IPS DF 19.7 (cell line): Measurements from ENCODE around the gene ARL15.
A peak's percentile ranks its signal among the peaks of the same experiment; 100 is the strongest.
"Not testable (repeated sequence)": the region's sequence is repeated elsewhere in the genome, so short reads cannot be mapped to it uniquely, and the experiment has no call there.

ENCODE experiments used
- DNase-seq: peaks from one replicate; pipeline ENCODE4 v3.0.0-alpha.2; 2013; ENCODE audit warnings: low read depth, low spot score

ARL15 gene

DNA sequence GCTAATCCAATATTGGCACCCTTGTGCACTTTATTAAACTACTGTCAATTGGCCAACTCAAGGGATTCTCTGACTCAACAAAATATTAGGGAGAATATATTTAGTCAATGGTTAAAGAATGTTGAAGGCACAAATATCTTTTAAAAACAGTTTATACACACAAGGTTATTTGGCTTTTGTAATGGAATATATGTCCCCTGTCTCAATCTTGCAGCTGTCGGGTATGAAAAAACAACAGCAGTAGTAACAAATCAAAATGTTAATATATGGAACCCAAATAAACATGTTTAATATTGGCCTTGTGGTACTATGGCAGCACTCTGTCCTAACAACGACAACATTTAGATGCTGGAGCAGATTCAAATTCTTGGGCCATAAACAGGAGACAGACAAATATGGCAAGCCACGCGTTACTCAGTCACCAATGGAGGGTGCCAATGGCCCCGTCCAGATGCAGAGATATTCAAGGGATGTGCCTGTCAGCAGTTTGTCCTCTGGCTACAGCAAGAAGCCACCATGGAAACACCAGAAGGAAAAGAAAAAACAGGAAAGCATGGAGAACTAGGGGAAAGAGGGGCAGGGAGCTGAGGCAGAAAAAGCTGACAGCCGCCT, 408.0 kb downstream of the ARL15 start:
- DNase-seq = no peak

DNA sequence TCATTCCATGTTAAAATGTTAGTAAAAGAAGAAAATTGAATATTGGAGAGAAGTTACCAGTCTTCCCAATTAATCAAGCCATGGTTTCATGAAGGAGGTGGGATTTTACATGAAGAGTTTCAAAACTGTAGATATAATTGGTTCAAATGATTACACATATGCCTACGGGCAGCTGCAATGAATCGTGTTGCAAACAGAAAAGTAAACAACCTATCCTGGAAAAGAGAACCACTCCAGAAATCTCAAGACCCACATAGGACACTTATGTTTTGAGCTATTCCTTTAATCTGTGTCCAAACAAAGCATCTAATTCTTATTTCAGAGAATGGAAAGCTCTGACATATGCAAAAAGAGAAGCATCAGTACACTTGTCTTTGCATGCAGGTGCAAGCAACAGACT, 409.7 kb downstream of the ARL15 start:
- no peak for DNase-seq

DNA sequence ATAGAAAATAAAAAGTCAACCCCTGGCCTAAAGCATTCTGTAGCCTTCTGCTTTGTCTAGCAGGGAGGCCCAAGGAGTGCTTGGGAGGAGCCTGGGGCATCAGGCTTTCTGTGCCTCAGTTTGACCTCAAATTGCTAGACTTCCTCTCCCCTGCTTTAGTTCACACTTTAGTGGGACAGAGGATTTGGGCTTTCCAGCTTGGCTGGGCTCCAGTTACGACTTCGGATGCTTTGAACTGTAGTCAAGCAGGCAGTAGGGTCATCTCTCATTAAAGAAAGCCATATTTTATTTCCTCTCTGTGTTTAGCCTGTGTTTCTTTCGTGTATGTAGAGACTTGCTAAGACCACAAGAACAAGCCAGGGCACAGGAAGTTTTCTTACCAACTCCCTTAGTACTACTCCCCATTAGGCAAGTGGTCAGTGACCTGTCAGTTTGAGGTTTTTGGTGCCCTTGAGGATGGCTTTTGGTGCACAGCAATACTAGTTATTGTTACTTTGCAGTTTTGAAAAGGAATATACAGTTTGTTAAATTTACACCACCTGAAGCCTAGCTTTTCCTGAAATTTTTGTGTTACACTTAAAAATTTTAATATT, 415.2 kb downstream of the ARL15 start:
- DNase-seq = no peak

DNA sequence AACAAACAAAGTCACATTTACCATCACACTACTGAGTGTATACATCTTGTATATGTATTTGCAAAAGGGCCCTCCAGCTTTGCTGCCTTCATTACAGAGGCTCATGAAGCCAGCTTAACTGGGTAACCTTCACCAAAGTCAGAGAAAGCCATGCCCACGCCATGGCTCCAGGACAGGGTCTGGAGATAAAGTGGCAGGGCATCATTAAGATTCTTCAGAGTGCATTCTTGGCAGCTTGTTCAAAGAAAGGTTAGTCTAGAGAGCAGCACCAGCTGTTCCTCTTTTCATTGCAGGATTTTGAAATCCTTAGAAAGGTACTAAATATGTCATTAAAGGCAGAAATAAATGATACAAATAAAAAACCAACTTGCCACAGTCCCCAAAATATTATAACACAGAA, 416.7 kb downstream of the ARL15 start:
- DNase-seq = no peak

DNA sequence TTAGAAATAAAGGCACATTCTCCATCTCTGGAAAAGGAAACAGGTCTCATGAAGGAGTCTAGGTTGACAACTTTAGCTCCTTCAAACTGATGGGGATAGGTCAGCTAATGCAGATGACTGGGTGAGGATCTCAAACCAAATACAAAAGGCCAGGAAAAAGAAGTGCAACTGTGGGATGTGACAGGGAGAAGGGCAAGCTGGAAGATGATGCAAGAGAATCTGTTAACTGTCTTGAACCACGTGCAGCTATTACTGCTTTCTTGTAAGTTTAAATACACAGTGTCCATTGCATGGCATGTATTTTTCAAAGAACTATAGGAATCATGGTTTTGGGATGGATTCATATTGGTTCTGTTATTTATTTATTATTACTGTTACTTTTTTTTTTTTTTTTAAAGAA, 418.1 kb downstream of the ARL15 start:
- DNase-seq = no peak

DNA sequence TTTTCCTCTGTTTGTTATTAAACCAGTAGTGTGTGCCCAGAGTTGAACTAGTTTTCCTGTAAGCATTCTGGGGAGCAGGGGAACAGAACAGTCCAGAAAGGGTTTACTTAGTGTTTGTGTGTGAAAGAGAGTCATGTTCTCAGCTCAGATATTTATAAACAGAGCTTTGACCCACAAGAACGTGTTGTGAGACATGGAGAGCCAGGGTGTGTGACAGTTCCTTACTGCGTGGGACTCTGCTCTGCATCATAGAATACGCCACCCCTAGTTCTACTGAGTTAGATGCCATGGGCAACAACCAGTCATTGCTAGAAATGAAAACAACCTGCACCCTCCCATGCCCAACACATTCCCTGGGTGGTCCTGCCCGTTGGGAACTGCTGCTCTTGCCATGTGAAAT, 419.2 kb downstream of the ARL15 start:
- no peak for DNase-seq

DNA sequence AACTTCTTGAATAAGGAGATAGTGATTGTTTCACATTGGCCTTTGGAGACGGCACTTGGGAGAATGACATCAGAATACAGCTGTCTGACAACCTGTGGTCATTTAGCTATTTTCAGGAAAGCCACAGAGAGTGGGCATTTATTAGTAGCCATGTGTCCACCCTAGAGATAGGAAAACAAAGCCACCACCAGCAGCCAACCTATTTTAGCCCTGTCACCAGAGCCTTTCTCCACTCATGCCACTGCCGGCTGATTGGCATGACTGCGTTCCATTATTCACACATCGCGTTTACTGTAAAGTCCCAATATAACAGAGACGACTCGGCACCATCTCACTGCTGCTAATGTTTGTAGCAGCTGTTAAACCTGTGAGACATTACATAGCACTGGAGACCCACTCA, 419.9 kb downstream of the ARL15 start:
- no peak for DNase-seq

DNA sequence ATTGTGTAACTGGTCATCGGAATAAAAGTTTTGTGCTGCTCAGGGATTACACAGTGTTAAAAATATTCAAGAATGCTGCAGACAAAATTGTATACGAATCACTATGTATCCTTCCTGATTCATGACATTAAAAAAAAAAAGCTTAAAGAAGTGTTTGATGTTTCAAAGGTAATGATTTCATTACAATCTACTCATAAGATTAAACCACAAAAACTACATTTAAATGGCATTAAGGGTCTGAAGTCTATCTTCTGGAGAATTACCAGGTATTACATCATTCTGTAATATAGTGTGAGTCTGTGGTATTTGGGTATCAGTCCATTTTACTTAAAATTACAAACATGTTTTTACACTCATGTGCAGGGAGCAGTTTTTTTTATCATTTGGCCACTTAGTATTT, 425.5 kb downstream of the ARL15 start:
- no peak for DNase-seq

DNA sequence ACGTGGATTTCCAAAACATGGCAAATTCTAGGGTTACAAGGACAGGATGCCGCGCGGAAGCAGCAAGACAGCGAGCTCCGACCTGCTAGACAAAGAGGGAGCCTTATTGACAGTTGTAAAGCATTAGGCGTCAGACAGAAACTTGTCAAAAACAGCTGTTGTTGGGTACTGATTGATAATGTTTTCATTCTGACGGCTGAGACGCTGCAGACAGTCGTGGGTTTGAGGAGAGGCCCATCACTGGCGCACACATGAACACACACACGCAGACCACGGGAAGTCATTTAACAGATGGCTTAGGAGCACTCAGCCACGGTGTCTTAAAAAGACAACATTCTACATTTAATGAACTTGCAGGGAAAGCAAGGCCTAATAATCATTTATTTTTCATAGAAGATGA, 426.0 kb downstream of the ARL15 start:
- DNase-seq = no peak

DNA sequence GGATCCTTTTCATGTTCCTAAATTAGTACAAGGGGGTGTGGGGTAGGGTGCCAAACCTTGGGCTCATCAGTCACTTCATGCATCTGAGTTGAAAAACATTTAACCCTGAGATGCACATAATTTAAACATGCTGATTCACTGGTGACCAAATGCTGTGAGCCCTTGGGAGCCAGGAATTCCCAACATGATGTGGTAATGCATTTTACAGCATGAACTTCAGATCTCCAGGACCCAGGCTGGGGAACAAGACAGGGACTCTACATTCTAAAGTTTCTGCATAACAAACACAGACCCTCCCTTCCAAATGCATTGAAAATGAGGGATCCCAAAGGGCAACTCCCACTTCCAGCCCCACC, 427.7 kb downstream of the ARL15 start:
- peak; percentile 63 for DNase-seq

DNA sequence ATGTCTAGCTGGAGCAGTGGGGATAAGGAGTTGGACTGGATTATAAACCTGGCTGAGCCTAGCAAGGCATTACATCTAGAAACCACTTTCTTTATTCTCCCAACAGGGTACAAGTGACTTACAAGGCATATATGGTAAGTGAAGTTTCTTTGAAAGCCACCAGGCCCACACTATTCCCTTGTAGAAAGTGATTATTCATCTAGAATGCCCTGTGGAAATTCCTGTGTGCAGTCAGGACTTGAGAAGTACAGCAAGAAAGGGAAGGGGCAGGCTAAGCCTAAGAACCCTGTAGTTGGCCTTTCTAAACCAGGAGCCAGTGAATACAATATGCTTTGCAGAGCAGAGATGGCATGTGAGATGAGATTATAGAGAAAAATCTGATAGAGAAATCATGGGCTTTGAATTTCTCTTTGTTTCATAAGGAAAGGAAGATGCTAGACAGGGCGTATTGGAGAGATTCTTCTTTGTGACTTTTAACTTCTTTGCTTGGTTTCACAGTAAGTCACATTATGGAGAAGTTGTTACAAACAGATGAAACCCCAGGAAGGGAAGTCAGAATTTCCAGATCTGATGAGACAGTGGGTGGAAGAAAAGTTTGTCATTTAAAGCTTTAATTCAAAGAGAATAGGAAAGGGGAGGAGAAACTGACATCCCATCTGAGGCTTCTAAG, 428.2 kb downstream of the ARL15 start:
- DNase-seq = no peak

DNA sequence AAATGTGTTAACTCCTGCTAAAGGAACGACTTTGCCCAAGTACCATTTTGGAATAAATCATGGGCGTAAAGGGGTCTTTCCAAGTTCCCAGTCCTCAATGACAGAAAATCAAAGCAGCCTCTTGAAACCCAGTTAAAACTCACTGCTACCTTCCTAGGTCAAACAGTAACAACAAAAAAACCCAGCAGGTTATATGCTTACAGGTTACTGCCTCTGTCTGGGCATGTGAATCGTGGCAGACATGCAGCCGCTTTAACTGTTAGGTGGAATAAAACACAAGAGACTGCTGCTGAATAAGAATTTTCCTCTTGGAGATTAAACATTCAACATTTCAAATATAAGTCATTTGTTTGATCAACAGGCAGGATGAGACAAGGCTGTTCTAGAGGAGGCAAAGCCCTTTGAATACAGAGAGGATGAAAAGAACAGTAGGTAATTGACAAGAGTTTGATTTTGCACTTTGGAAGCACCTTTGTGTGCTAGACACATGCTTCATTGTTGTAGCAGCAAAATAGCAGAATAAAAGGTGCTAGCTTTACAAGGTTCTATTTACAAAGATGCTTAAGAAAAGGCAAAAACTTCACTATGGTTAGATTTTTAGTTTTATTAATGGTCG, 430.6 kb downstream of the ARL15 start:
- DNase-seq = no peak

DNA sequence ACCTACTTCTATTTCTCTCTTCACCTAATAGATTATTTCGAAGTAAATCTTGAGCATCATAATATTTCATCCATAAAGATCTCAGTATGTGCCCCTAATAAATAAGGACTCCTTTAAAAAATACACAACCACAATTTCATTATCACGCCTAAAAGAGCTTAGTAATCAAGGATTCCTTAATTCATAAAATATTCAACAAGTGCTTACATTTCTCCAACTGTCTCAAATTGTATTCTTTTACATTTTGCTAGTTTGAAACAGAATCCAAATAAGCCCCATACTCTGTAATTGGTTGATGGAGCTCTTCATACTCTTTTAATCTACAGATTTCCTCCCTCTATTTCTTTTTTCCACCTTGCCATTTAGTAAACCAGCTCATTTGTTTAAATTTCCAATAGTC, 432.4 kb downstream of the ARL15 start:
- no peak for DNase-seq

DNA sequence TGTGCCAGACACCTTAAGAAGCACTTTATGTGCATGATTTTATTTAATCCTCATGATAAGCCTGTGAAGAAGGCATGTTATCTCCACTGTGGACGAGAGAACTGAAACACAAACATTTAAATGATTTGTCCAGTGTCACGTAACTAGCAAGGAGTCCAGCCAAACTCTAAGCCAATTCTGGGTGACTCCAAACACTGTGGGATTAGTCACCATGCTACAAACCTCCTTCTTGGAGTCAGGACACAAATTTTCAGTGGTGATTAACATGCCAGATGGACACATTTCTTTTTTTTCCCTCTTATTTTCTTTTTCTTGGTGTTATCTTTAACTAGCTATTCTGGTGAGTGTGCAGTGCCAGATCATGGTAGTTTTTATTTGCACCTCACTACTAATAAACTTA, 433.1 kb downstream of the ARL15 start:
- DNase-seq = no peak

DNA sequence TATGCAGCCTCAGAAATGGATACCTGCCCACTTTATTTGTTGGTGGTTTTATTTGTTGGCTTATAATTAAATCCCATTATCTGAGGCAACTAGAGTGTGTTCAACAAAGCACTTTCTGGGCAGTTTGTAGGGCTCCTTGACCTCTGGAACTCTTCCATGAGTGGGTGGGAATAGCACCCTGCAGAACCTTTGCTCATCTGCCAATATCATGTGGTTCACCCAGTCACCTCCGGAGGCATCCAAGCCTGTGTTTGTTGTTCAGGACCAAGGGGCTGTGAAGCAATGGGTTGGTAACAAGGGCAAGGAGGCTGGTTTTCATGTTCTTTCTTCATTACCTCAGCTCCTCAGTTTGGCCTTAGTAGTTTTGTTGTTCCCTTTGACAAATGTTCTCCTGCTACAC, 436.0 kb downstream of the ARL15 start:
- DNase-seq = peak; percentile 23

DNA sequence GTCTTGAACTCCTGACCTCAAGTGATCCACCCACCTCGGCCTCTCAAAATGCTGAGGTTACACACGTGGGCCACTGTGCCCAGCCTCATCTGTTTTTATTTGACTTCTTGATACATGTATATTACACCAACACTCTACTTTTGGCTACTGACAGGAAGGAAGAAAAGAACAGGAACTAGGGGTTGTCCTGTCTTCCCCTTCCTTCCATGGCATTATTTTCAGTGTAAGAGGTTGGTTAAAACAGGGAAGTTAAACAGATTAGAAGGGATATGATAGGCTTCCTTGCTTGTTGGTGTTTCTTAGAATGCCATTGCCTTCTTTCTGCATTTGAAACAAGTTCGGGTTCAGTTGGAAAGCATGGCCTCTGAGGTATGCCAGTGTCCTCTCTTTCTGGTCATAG, 437.1 kb downstream of the ARL15 start:
- no peak for DNase-seq

DNA sequence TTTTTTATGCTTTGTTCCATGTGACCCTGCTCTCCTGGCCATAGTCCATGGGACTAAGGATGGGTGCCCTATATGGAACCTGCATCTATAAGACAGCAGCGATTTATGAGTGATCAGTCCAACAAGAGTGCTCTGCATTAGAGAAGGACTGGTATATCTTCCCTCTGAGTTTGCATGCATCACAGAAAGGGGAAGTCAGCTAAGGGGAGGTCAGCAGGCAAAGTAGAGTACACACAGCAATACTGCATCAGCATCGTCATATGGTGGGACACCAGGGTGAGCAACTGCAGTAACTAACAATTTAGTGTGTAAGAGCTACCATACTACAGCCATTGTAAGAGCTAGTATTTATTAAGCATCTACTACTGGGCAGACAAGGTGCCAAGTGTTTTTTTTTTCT, 438.6 kb downstream of the ARL15 start:
- DNase-seq = no peak

DNA sequence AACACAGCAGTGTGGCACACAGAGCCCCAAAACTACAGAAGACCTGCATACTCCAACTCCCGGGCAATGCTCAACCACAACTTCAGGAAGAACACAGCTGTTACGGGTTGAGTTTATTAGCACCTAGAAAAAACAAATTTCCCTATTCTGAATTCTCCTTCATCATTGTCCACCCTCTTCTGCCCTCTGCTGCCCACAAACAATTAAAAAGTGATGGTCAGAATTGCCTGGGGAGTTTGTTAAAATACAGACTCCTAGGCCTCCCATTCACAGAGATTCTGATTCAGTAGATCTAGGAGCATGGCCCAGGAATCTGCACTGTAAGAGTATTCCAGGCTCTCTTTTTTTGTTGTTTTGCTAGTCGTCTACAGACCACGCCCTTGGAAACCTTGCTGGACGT, 439.3 kb downstream of the ARL15 start:
- no peak for DNase-seq

DNA sequence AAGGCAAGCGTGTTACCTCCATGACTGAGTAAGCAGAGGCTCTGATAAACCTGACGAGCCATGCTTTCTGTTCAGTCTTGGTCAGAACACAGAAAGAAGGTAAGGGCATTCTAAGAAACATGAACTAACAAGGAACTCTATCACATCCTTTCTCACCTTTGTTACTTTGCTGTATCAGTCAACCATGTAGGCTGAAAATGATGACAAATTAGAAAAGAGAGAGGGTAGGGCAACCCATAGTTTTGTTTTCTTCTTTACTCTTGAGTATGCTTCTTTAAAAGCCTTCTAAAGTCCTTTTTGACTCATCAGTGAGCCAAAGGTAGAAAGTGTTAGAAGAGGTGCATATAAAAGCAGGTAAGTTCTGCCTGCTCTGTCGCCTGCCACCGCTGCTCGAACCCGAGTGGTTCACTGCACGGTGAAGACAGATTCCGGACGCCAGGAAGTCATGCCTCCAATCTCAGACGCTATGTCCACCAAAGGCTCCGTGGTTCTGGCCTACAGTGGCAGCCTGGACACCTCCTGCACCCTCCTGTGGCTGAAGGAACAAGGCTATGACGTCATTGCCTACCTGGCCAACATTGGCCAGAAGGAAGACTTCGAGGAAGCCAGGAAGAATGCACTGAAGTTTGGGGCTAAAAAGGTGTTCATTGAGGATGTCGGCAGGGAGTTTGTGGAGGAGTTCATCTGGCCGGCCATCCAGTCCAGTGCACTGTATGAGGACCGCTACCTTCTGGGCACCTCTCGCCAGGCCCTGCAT, 451.5 kb downstream of the ARL15 start:
- DNase-seq = no peak

DNA sequence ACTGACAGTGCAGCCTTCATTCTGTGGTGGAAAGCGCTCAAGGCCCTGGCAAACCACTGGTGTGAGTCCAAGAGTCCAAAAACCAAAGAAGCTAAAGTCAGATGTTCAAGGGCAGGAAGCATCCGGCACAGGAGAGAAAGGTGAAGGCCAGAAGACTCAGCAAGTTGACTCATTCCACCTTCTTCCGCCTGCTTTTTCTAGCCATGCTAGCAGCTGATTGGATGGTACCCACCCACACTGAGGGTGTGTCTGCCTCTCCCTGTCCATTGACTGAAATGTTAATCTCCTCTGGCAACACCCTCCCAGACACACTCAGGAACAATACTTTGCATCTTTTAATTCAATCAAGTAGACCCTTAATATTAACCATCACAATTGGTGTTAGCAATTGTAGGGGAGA, 453.9 kb downstream of the ARL15 start:
- DNase-seq = no peak

DNA sequence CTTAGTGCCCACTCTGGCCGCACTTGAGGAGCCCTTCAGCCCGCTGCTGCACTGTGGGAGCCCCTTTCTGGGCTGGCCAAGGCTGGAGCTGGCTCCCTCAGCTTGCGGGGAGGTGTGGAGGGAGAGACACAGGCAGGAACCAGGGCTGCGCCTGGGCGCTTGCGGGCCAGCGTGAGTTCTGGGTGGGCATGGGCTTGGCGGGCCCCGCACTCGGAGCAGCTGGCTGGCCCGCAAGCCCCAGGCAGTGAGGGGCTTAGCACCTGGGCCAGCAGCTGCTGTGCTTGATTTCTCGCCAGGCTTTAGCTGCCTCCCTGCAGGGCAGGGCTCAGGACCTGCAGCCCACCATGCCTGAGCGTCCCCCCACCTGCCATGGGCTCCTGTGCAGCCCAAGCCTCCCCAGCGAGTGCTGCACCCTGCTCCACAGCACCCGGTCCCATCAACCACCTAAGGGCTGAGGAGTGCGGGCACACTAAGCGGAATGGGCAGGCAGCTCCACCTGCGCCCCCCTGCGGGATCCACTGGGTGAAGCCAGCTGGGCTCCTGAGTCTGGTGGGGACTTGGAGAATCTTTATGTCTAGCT, 473.4 kb downstream of the ARL15 start:
- not testable (repeated sequence) for DNase-seq

DNA sequence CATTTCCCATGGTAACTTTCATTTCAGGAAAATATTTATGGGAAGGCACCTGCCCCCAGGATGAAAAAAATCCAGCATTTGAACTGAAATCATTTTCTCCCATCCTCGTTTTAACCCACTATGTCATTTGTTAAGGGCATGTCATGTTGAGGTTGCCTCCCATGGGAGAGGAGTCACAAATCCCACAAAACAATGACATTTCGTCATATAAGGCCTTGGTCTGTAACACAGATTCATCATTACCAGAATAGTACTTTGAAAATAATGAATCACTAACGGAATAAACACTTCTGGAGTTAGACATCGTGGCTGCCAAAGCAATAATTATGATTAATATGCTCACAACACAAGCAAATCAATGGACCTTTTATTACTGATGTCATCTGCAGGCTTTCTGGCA, 475.9 kb downstream of the ARL15 start:
- DNase-seq = no peak
